NCI-H526 treated with DMSO at 0.1 percent for 48 hours (cell line): ENCODE measurements around the gene BIRC2.
"Not testable (repeated sequence)": the region's sequence is repeated elsewhere in the genome, so short reads cannot be mapped to it uniquely, and the experiment has no call there.

Experiments
- DNase-seq: peaks from one replicate; lab custom pipeline; 2025; lab: John Stamatoyannopoulos, UW

The BIRC2 gene

GRCh38 chr11:102346748-102347461 lies at the start of gene BIRC2:
BIRC2 (plus strand) TSS chr11:102347214; CDS start chr11:102349855, 2,641 bp downstream.
- DNase-seq, result peak; percentile 97

DNA sequence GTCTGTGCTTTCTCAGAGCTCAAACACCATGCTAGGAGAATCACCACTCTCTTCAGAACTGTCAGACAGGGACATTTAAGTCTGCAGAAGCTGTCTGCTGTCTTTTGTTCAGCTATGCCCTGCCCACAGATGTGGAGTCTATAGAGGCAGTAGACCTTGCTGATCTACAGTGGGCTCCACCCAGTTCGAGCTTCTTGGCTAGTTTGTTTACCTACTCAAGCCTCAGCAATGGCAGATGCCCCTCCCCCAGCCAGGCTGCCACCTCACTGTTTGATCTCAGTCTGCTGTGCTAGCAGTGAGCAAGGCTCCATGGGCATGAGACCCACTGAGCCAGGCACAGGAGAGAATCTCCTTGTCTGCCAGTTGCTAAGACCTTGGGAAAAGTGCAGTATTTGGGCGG lies 46.2 kb upstream of the BIRC2 start:
- not testable (repeated sequence) for DNase-seq

DNA sequence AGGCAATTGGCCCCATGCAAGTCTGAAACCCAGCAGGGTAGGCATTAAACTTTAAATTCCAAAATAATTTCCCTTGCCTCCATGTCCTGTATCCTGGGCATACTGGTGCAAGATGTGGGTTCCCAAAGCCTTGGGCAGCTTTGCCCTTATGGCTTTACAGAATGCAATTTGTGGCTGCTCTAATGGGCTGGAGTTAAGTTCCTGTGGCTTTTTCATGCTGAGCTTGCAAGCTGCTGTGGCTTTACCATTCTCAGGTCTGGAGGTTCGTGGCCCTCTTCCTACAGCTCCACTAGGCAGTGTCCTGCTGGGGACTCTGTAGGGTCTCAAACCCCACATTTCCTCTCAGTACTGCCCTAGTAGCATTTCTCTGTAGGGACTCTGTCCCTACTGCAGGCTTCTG lies 44.8 kb upstream of the BIRC2 start:
- DNase-seq, result no peak

DNA sequence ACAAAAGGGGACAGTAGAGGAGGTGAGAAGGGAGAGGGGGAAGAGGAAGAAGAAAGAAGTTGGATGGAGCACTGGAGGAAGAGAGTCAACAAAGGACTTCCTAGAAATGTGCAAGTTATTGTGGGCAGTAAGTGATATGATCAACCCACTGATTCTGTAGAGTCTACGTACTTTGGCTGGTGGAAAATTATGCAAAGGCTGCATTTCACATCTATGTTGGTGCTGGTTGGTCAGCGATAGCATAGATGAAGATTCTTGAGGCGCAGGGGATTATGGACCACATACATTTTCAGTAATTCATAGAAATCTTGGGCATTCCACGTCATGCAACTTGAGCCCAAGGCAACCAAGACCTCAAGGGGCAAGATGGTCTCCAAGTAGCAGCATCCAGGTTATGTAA lies 42.3 kb upstream of the BIRC2 start:
- DNase-seq, result no peak

DNA sequence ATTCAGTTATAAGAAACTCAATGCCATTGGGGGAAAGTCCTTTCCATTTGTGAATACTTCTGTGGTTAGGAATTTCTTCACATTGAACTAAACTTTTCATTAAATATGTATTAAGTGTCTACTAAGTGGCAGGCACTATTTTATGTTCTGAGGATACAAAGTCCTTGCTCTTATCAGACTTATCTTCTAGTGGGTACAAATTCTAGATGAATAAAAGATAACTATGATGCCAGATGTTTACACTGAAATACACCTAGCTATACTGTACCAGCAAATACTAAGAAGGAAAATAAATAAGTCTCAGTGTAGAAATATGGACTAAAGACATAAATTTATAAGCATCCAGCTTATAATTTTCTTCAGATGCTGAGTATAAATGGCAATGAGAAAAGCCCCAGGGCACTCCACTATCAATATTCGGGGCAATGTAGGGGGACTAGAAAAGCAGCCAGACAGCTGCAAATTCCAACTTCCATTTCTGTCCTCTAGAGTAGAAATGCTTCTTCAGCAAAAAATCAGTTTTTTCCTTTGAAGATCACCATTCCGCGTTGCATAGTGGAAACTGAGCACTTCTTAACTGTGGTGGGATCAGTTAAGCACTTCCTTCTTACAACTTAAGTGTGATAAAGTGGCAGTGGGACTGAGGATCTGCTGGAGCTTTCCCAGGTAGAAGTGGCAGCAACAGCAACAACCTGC lies 41.5 kb upstream of the BIRC2 start:
- DNase-seq, result no peak

- no peak for DNase-seq
Measured at GRCh38 chr11:102306048-102306597, 40.9 kb upstream of the BIRC2 start.

DNA sequence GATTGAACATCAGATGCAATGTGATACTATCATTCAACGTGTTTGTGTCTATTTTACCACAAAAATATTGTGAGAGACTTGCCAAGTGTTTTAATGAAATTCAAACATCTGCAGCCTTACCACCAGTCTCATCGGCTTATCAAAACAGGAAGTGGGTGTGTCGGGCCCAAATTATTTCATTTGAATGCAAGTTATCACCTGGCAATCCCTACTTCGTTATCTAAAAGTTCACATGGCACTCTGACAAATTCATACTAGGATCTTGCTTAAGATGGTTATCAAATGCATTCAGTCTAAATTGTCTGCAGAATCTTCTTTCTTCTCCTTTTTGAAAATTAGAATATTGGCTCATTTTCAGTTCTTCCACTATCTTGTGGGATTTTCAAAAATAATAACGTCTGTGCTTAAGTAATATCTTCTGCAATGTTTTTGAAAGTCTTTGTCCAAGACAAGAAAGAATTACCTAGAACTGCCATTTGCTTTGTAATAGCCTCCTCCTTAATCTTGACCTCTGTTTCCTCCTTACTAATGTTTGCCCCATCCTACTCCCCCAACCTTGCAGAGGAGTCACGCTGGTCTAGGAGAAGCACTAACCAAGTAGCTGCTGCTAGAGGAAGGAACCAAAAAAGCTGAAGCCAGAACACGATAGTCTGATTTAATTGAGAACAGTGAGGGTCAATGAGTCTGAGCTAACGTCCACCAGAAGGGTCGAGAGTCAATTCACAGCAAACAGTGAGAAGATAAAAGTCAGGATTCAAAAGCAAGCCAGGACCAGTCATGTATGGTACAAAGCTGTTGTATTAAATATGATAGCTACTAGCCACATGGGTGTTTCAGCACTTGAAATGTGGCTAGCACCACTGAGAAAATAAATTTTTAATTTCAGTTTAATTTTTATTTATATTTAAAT lies 39.9 kb upstream of the BIRC2 start:
- no peak for DNase-seq

DNA sequence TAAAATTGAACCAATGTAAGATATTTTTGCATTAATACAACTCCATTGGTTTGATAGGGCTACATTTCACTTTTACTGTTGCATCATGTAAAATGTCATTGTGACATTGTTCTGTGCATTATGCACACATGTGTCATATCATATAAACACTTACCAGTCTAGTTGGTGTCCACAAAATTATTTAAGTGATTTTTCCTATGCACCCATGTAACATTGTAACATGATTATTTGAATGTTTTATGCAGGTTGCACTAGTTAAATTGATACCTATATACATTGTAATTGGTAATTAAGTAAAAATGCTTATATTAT lies 39.3 kb upstream of the BIRC2 start:
- DNase-seq, result no peak

DNA sequence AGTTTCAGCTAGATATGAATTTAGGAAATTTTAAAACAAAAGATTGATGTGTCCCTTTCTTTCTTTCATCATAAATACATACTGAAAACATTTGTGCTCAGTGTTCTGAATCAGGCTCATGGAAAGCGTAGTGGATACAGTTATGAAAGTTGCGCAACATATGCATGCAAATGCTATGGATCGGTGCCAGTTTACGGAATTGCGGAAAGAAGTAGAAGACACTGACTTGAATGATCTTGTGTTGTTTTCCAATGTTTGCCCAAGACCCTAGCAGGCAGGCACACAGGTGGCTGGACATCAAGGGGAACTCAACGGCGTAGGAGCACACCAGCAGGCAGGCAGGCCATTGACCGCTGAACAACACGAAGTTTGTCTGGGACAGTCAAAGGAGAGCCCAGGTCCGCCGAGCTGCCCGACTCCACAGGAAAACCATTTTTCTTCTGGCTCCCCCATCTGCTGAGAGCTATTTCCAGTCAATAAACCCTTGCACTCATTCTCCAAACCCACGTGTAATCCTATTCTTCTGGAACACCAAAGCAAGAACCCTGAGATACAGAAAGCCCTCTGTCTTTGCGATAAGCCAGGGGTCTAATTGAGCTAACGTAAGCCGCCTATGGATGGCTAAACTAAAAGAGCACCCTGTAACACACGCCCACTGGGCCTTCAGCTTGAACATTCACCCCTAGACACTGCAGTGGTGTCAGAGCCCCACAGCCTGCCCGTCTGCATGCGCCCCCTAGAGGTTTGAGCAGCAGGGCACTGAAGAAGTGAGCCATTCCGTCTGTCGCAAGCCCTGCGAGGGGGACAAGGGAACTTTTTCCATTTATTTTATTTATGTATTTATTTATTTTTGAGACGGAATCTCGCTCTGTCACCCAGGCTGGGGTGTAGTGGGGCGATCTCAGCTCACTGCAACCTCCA lies 37.1 kb upstream of the BIRC2 start:
- no peak for DNase-seq

DNA sequence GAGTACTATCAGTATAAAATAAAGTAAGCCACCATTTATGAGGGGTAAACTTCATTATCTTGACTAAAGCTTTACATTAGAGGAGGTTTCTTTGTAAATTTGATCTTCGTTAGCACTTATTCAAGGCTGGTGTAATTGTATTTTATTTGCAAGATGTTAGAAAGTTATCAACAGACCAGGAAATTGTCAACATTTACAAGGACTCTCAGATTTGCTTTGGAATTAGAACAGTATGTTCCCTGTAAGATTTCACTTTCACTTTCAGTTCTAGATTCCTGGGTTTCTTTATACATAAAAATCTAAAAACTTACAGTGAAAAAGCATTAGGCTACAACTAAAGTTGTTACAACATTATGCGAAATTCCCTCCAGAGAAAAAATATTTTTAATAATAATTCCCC lies 34.3 kb upstream of the BIRC2 start:
- DNase-seq, result no peak

DNA sequence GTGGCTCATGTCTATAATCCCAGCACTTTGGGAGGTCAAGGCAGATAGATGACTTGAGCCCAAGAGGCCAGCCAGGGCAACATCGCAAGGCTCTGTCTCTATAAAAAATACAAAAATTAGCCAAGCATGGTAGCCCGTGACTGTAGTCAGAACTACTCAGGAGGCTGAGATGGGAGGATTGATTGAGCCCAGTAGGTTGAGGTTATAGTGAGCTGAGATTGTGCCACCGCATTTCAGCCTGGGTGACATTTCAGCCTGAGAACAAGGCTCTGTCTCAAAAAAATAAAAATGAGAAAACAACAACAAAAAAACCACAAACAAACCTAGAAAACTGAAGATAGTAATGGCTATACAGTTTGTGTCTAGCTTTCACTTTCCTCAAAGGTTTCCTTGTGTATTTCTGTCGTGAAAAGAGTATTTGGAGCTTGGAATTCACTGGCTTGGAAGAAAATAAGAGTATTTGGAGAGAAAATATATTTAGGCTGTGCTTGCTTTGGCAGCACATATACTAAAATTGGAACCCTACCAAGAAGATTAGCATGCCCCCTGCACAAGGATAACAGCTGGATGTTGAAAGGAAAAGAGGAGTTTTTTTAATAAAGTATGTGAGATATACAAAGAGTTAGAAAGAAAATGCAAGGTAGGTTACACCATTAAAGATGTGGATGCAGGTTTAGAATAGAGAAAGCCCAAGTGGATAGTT lies 33.6 kb upstream of the BIRC2 start:
- no peak for DNase-seq

DNA sequence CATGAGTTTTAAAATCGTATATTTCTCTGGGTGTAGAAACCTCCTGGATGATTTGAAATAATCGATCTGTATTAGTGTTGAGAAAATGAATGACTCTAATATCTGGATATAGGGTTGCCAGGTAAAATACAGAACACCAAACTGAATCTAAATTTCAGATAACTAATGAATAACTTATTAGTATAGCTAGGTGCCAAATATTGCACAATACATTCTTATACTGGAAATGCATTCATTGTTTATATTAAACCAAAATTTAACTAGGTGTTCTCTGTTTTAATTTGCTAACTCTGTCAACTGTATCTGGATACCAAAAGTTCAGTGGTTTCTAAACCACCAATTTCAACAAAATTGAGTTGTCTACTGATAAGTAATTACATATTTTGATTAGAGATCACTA lies 32.2 kb upstream of the BIRC2 start:
- DNase-seq, result no peak

DNA sequence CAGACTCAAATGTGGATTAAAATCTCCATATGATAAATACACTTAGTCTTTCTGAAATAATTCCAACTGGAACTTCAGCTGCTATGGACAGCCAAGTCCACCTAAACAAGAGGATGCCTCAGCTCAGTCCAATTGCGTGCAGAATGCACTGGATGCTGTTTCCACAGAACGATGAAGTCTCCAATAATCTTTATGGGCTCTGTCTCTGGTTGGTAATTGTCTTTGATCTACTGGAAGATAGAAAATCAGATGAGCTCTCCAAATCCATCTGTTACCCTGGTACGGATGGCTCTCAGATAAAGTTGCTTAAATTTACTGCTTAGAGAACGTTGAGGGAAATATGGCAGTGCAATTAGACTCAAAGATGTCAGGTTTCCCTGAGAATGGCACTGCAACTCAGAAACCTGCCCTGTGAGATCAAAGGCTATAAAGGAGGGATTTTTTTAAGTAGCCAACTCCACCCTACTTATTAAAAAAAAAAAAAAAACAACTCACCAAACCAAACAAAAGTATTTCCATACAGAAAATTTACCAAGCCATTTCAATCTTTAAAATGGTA lies 30.6 kb upstream of the BIRC2 start:
- DNase-seq, result no peak

DNA sequence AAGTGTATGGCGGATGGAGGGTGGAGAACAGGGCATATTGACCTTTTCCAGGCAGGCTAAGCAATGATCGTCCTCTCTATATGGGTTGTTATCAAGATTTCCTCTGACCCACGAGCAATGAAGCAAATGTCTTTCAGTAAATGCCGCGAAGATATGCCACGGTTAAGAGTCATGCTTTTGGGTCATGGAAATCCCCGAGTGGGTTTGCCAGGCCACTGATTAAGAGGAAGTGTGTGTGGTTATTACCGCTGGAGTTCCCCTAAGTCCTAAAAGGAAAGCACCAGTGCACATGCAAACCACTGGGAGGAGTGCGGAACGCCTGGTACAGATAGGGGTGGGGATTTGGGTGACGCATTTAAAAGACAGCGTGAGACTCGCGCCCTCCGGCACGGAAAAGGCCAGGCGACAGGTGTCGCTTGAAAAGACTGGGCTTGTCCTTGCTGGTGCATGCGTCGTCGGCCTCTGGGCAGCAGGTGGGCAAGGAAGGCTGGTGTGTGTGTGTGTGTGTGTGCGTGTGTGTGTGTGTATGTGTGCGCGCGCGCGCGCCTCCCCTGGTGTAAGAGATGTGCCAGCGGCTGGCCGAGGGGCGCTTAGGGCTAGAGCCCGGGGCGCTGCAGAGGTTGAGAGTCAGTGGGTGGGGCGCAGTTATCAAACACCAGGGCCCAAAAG lies 29.8 kb upstream of the BIRC2 start, which contains the start of gene BIRC3:
TSS of gene BIRC3 (plus strand) at position 386 of the 669 bp plus-strand sequence. CDS start 7,026 bp downstream, outside the sequence.
- DNase-seq, result peak; percentile 94

DNA sequence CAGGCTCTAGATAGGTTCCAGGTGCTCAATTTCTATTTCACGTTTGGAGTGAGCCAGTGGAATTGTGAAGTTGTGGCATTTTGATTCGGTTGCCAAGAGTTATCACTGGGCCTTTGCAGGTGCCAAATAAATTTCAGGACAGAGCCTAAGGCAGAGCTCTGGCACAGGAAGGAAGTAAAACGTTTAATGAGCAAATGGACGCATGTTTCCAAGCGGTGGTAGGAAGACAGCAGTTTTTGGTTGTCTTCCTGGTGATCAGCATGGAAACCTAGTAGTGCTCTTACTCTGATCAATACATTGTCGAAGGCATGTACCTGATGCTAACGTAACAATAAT lies 29.3 kb upstream of the BIRC2 start:
- peak; percentile 38 for DNase-seq

- DNase-seq, result no peak
Measured at GRCh38 chr11:102318469-102318868, 28.5 kb upstream of the BIRC2 start.

DNA sequence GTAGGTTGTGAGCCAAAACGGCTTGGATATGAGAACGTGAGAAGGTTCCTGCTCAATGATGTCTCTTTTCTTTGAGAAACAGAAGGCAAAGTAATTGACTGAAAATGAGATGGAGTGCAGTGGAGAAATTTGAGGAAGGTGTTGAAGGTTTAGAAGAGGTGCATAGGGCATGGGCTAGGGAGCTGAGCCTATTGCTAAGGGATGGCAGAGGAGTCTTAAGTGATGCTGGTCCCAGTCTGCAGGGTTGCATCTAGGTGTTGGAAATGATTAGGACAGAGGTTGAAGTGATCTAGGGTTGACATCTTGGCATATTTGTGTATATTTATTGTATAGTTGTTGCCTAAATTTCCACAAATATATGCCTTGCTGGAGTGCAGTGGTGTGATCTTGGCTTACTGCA lies 27.5 kb upstream of the BIRC2 start:
- no peak for DNase-seq

GRCh38 chr11:102320188-102320587 lies 26.8 kb upstream of the BIRC2 start:
- DNase-seq, result no peak

DNA sequence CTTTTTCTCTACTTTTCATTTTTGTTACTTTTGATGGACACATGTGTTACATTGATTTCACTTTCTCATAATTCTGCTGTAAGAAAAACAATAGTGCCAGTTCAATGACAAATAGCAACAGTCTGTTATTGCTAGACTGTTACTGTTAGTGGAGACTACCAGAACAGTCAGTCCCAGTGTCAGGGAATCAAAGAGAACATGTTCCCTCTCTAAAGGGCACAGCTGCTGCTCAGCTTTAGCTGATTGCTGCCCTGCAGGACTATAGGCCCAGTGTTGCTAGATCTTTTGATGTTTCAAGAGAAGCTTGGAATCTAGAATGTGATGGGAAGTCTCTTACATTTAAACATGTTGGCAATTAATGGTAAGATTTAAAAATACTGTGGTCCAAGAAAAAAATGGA lies 26.3 kb upstream of the BIRC2 start:
- DNase-seq, result no peak

GRCh38 chr11:102322560-102322959 lies 24.5 kb upstream of the BIRC2 start:
- DNase-seq, result no peak
